Measurements from ENCODE around the gene CLEC19A.

- TF ChIP-seq POLR2AphosphoS5 (IDR thresholded peaks at IDR 0.05) = no peak
- TF ChIP-seq CTCF (IDR thresholded peaks at IDR 0.05 in 8 of 11, conservative IDR thresholded peaks at IDR 0.05 in 3 of 11) = no peak
- no peak for TF ChIP-seq POLR2A (IDR thresholded peaks at IDR 0.05)
Measured at GRCh38 chr16:19291475-19291874, 5.9 kb downstream of the CLEC19A start.
